Natural killer cell (primary cell): ENCODE data around the gene SLC6A7. TPM values are rescaled to one million over a fixed set of nuclear protein-coding genes. Genes with fewer than 3 reads are reported as not detected.
A peak's percentile ranks its signal among the peaks of the same experiment; 100 is the strongest.

Source experiments
- ATAC-seq, 3 donors: fragments of 150-1000 bp in 2 of 3; fragments of 200-7000 bp in 1 of 3; cut with Tn5 transposase; 1 replicate in 1 of 3; 2 replicates in 2 of 3; pipeline ENCODE4 v1.10.0; 2021; ENCODE audit warnings: mild to moderate bottlenecking in 2 of 3, moderate library complexity in 2 of 3
- DNase-seq, 2 donors: peaks; one replicate each; pipeline versions ENCODE4 v3.0.0 to v3.0.0-alpha.2; 2013 to 2021; ENCODE audit warnings: mixed read lengths in 1 of 2
- H3K27ac ChIP-seq: one replicate; pipeline ENCODE4 v1.5.1; 2013; ENCODE audit warnings: mild to moderate bottlenecking, low read length
- H3K27me3 ChIP-seq: one replicate; pipeline ENCODE4 v1.6.1; 2013; ENCODE audit warnings: low read length; ENCODE audit not compliant: control insufficient read depth, insufficient read depth
- H3K36me3 ChIP-seq: one replicate; pipeline ENCODE4 v1.6.1; 2013; ENCODE audit warnings: low read length; ENCODE audit not compliant: control insufficient read depth, insufficient read depth
- H3K4me1 ChIP-seq: one replicate; pipeline ENCODE4 v1.6.1; 2013; ENCODE audit warnings: low read length; ENCODE audit not compliant: control insufficient read depth, insufficient read depth
- H3K4me3 ChIP-seq: one replicate; pipeline ENCODE4 v1.5.1; 2013; ENCODE audit warnings: low read length
- H3K9me3 ChIP-seq: one replicate; pipeline ENCODE4 v1.6.1; 2013; ENCODE audit warnings: low read length; ENCODE audit not compliant: control insufficient read depth, insufficient read depth
- H3K27ac Mint-ChIP-seq, 2 donors: one replicate each; pipeline ENCODE4 v1.8.0; 2022; ENCODE audit warnings: mild to moderate bottlenecking in 2 of 2, mixed read lengths in 2 of 2, moderate library complexity in 1 of 2
- H3K27me3 Mint-ChIP-seq, 2 donors: one replicate each; pipeline ENCODE4 v1.8.0; 2022; ENCODE audit warnings: low read depth in 2 of 2, mixed read lengths in 2 of 2
- H3K36me3 Mint-ChIP-seq: one replicate; pipeline ENCODE4 v1.8.0; 2022; ENCODE audit warnings: mixed read lengths
- H3K4me1 Mint-ChIP-seq, 2 donors: one replicate each; pipeline ENCODE4 v1.8.0; 2022; ENCODE audit warnings: mixed read lengths in 2 of 2
- H3K4me3 Mint-ChIP-seq: one replicate; pipeline ENCODE4 v1.8.0; 2022; ENCODE audit warnings: mild to moderate bottlenecking, moderate library complexity, mixed read lengths
- H3K9me3 Mint-ChIP-seq, 2 donors: one replicate each; pipeline ENCODE4 v1.8.0; 2022; ENCODE audit warnings: mixed read lengths in 2 of 2
- CTCF ChIP-seq: fragments of 200-600 bp; IDR thresholded peaks from one replicate; pipeline ENCODE4 v1.8.0; 2022; ENCODE audit warnings: antibody characterized with exemption
- WGBS: methylation state at CpG from one replicate; pipeline ENCODE4 v1.1.7; 2013; ENCODE audit warnings: missing lambda C conversion rate; ENCODE audit not compliant: insufficient coverage; 5-methylcytosine and 5-hydroxymethylcytosine counted together
- intact Hi-C: fragments of 100-400 bp; cut with micrococcal nuclease; formaldehyde crosslinking; loops from one replicate; pipeline ENCODE4 v1.14.2; 2022
- total RNA-seq, 4 donors: library from RNA; stranded (reverse); fragments of 120-200 nt in 1 of 4; gene quantifications; one replicate each; pipeline versions ENCODE4 v1.2.3 to v1.2.4, GENCODE V29; 2013 to 2022

The SLC6A7 gene
- total RNA-seq, 3 donors from 2014 or later (not counting 1 experiment from before 2014, with no cell fraction given) = not detected

GRCh38 chr5:150217038-150217437, 27.2 kb downstream of the SLC6A7 start:
- no peak overlapping the region for H3K4me3 Mint-ChIP-seq
- Histone ChIP-seq H3K4me1 (no peaks in the 10 kb centered on the region), H3K27ac (no peak overlapping the region), H3K4me3 (no peak overlapping the region), H3K36me3 (no peaks in the 10 kb centered on the region), H3K27me3 (peaks cover 2% of the 10 kb centered on the region), H3K9me3 (no peaks in the 10 kb centered on the region)
- no peak for DNase-seq
- WGBS = 61% methylated on average over 2 of the region's 2 CpGs
- H3K4me1 Mint-ChIP-seq = peaks cover 0 to 9% of the 10 kb centered on the region in 2 donors
- no peak for ATAC-seq
- peaks cover 3 to 27% of the 10 kb centered on the region in 2 donors for H3K27me3 Mint-ChIP-seq
- intact Hi-C loops = no loop called here
- TF ChIP-seq CTCF = no peak
- no peak overlapping the region for H3K27ac Mint-ChIP-seq
- H3K36me3 Mint-ChIP-seq = no peaks in the 10 kb centered on the region
- H3K9me3 Mint-ChIP-seq = no peaks in the 10 kb centered on the region

GRCh38 chr5:150217873-150218692, 28.2 kb downstream of the SLC6A7 start:
- Mint-ChIP-seq H3K4me3 (no peak overlapping the region), H3K36me3 (no peaks in the 10 kb centered on the region), H3K9me3 (no peaks in the 10 kb centered on the region), H3K27ac (no peak overlapping the region), H3K4me1 (peaks cover 0 to 9% of the 10 kb centered on the region in 2 donors), H3K27me3 (peaks cover 0 to 24% of the 10 kb centered on the region in 2 donors)
- Histone ChIP-seq H3K9me3 (no peaks in the 10 kb centered on the region), H3K36me3 (no peaks in the 10 kb centered on the region), H3K27me3 (peaks cover 2% of the 10 kb centered on the region), H3K4me1 (no peaks in the 10 kb centered on the region), H3K4me3 (no peak overlapping the region), H3K27ac (no peak overlapping the region)
- intact Hi-C loops = loop anchor here (1.0 kb wide), 3 partner anchors 57 to 384 kb away; no protein-coding TSS in a partner anchor
- 39% methylated on average over 10 of the region's 10 CpGs for WGBS
- peak; percentile 96 for TF ChIP-seq CTCF
- DNase-seq (peak; percentile 79 to 89), ATAC-seq (peak; percentile 88 to 99 (median 99))

- 78% methylated on average over 5 of the region's 5 CpGs for WGBS
- ATAC-seq = no peak
- intact Hi-C loops = loop anchor here (1.0 kb wide), 3 partner anchors 57 to 384 kb away; no protein-coding TSS in a partner anchor
- H3K27me3 Mint-ChIP-seq = peaks cover 0 to 21% of the 10 kb centered on the region in 2 donors
- Histone ChIP-seq H3K27me3 (peaks cover 2% of the 10 kb centered on the region), H3K4me1 (no peaks in the 10 kb centered on the region), H3K9me3 (no peaks in the 10 kb centered on the region), H3K27ac (no peak overlapping the region), H3K4me3 (no peak overlapping the region), H3K36me3 (no peaks in the 10 kb centered on the region)
- TF ChIP-seq CTCF = no peak
- H3K36me3 Mint-ChIP-seq = no peaks in the 10 kb centered on the region
- peaks cover 0 to 9% of the 10 kb centered on the region in 2 donors for H3K4me1 Mint-ChIP-seq
- no peak for DNase-seq
- H3K4me3 Mint-ChIP-seq = no peak overlapping the region
- H3K27ac Mint-ChIP-seq = no peak overlapping the region
- H3K9me3 Mint-ChIP-seq = no peaks in the 10 kb centered on the region
These were observed 28.8 kb downstream of the SLC6A7 start for GRCh38 chr5:150218693-150219035.
